WI38 (cell line): ENCODE data around the gene C2CD4B.

Experiments
- H3K4me3 ChIP-seq: 2 replicates; pipeline ENCODE4 v1.5.1; 2011; ENCODE audit warnings: low read depth, mild to moderate bottlenecking, control low read depth, low read length
- CTCF ChIP-seq: IDR thresholded peaks from 2 replicates; pipeline ENCODE4 v1.5.1; 2012; ENCODE audit warnings: low read depth, mild to moderate bottlenecking, control low read depth, low read length

Gene C2CD4B

GRCh38 chr15:62150445-62150844, 14.6 kb downstream of the C2CD4B start:
- no peak overlapping the region for H3K4me3 ChIP-seq
- no peak for TF ChIP-seq CTCF

DNA sequence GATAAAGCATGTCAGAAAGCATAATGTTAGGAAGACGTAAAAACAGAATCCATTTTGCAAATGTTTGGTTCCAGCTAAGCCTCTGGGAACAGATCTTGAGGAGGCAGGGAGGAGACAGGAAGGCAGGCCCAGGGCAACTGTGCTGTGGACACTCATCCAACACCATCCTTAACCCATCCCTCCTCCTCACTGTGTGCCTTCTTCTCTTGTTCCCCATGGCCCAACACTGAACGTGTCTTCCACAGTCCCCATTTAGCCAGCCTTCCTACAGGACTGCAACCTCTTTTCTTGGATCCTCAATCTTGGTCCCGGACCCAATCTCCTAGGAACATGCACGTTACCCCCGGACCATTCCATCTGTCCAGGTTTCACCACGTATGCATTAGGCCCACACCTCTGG, 15.4 kb downstream of the C2CD4B start:
- TF ChIP-seq CTCF, result no peak
- no peak overlapping the region for H3K4me3 ChIP-seq

DNA sequence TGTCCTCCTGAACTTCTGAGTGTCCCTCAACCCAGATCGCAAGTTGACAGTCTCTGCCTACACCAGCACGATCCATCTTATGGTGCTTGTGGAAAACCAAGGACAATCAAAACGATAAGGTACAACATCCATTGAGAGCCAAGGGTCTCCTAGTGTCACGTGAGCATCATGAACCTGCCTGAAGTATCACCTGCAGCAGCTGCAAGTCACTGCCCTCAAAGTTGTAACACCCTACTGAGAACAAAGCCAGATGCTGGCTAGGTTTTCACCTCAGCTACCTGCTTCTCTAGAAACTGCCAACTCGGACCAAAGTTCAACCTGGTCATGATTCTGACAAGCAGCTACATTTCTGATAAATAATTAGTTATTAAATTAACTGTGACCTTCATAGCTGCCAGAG, 17.5 kb downstream of the C2CD4B start:
- TF ChIP-seq CTCF, result no peak
- H3K4me3 ChIP-seq, result no peak overlapping the region

DNA sequence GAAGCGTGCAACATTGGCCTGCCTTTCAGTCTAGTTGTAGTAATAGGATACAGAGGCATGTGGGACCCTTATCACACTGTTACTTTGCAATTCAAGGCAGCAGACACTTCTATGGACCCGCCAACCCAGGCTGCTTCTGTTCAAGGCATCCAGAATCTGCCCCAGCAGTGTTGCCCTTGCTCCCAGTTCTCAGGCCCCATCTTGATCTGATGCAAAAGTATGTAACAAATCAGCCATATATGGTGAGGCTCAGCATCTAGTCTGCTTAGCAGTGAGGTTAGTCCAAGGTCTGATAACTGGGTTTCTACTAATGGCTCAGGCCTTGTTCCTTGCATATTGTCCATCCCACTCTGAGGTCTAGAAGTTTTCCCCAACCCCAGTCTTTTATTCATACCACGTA, 17.9 kb downstream of the C2CD4B start:
- H3K4me3 ChIP-seq, result no peak overlapping the region
- no peak for TF ChIP-seq CTCF

- no peak overlapping the region for H3K4me3 ChIP-seq
- TF ChIP-seq CTCF, result no peak
These were observed 19.9 kb downstream of the C2CD4B start for GRCh38 chr15:62145015-62145735.

- H3K4me3 ChIP-seq, result no peak overlapping the region
- no peak for TF ChIP-seq CTCF
These were observed 22.3 kb downstream of the C2CD4B start for GRCh38 chr15:62142736-62143135.

GRCh38 chr15:62141643-62142588, 23.2 kb downstream of the C2CD4B start:
- H3K4me3 ChIP-seq, result no peak overlapping the region
- no peak for TF ChIP-seq CTCF
